ENCODE data around the gene ZBTB42.

GRCh38 chr14:104819361-104819781 lies 18.5 kb downstream of the ZBTB42 start:
- TF ChIP-seq CTCF (IDR thresholded peaks at IDR 0.05; ENCODE audit: low read depth, low read length, poor library complexity, severe bottlenecking) (no peak), EZH2phosphoT487 (IDR thresholded peaks at IDR 0.05; ENCODE audit: borderline replicate concordance, low read length) (no peak)

Data from DOHH2 (cell line).